ENCODE results near the gene DENND1B.
A peak's percentile ranks its signal among the peaks of the same experiment; 100 is the strongest.
"Not testable (repeated sequence)": the region's sequence is repeated elsewhere in the genome, so short reads cannot be mapped to it uniquely, and the experiment has no call there.

The DENND1B gene

GRCh38 chr1:197619008-197619640 lies 156.2 kb downstream of the DENND1B start:
- DNase-seq = no peak

- peak; percentile 44 for DNase-seq
These were observed 157.2 kb downstream of the DENND1B start for GRCh38 chr1:197618061-197618460.

- no peak for DNase-seq
These were observed 159.6 kb downstream of the DENND1B start for GRCh38 chr1:197615693-197616011.

DNA sequence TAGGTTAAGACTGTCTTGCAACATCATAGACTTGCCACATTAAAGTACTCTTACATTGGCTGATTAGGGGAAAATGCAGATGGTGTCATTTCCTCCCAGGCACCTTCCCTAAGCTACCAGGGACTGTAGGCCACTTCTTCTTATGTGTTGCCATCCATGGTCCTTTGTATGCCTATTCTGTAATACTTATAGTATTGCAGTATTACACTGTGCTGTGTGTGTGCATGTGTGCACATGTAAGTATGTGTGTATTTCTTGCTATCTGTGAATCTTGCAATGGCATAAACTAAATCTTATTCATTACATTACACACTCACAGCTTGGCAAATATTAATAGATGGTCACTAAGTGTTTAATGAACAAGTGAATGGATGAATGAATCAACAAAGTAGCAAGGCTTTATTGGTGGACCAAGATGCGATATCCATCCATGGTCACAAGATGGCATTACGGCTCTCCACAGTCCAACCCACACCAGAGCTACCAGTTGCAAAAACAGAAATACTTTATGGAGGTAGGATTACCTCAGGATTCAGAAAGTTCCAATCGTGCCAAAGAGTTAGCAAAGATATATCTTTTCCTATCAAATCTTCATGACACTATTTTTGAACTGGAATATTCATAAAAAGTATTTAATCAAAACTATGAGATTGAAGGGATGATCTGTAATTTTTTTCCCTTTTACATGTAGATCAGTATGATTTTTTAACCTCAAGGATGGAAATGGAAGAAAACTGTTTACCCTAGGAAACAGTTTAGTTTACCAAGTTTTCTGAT lies 160.2 kb downstream of the DENND1B start:
- DNase-seq = no peak

- DNase-seq = no peak
These were observed 169.0 kb downstream of the DENND1B start for GRCh38 chr1:197606168-197606845.

GRCh38 chr1:197604302-197604701 lies 171.0 kb downstream of the DENND1B start:
- no peak for DNase-seq

DNA sequence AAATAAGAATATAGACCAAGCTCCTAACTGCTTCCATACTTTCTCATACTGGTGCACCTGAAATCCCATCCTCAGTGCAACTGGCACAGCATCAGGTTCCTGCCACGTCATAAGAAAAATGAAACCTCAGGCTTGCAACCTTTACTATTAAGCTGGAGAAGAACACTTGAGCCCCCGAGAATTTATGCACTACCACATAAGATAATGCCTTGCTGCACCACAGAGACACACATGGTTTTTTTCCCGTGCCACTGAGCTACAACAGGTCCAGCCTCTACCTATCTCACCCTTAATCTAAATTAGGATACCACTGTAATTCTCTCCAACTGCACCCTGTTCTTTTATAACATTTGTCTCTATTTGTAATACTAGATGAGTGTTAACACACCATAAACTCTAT lies 174.5 kb downstream of the DENND1B start:
- no peak for DNase-seq

GRCh38 chr1:197599789-197600188 lies 175.5 kb downstream of the DENND1B start:
- no peak for DNase-seq

GRCh38 chr1:197598935-197599334 lies 176.3 kb downstream of the DENND1B start:
- DNase-seq = peak; percentile 67

GRCh38 chr1:197595304-197595904 lies 179.9 kb downstream of the DENND1B start:
- DNase-seq = no peak

GRCh38 chr1:197590687-197591086 lies 184.6 kb downstream of the DENND1B start:
- DNase-seq = no peak

DNA sequence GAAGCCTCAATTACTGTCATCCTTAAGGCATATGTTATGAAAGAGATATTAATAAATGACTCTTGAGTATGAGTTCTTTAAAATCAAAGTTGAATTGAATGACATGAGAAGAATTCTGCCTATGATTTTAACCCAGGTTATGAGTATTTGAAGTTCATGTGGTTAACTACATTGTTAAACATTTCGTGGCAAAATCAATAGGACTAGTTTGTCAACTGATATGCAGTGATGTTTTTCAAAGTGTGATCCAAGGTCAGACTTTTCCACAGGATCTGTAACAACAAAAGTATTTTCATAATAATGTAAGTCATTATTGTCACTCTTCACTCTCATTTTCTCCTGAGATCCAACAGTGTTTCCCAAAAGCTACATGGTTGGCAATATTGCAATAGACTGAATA lies 189.5 kb downstream of the DENND1B start:
- DNase-seq = no peak

- no peak for DNase-seq
These were observed 197.7 kb downstream of the DENND1B start for GRCh38 chr1:197577580-197577979.

DNA sequence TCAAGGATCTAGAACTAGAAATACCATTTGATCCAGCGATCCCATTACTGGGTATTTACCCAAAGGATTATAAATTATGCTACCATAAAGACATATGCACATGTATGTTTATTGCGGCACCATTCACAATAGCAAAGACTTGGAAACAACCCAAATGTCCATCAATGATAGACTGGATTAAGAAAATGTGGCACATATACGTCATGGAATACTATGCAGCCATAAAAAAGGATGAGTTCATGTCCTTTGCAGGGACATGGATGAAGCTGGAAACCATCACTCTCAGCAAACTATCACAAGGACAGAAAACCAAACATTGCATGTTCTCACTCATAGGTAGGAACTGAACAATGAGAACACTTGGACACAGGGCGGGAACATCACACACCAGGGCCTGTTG lies 199.7 kb downstream of the DENND1B start:
- not testable (repeated sequence) for DNase-seq

- DNase-seq = no peak
These were observed 203.1 kb downstream of the DENND1B start for GRCh38 chr1:197572169-197572568.

DNA sequence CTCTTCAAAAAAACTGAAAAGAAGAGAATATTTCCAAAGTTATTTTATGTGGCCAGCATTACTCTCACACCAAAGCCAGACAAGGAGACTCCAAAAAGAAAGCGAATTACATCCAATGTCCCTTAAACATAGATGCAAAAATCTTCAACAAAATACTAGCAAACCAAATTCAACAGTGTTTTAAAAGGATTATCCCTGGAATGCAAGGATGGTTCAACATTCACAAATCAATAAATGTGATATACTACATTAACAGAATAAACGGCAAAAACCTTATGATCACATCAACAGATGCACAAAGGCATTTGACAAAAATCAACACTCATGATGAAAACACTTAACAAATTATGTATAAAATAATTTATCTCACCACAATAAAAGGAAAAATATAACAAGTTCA lies 207.8 kb downstream of the DENND1B start:
- DNase-seq = no peak

GRCh38 chr1:197561041-197561440 lies 214.2 kb downstream of the DENND1B start:
- DNase-seq = no peak

DNA sequence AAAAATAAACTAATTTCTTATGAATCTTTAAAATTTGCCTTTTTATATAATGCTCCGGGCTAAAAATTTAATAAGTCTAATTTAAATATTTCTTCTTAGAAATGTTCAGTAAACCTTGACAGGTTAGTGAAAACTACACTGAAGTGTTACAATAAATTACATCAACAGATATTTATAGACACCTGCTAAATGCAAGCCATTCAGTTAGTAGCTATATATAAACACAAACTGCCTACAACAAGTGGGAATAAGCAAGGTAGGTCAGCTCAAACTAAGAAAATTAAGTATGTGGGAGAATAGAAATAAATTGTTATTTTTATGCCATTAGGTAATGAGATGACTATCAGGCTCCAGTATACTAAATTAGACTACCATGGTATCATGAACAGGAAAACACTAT lies 215.6 kb downstream of the DENND1B start:
- no peak for DNase-seq

DNA sequence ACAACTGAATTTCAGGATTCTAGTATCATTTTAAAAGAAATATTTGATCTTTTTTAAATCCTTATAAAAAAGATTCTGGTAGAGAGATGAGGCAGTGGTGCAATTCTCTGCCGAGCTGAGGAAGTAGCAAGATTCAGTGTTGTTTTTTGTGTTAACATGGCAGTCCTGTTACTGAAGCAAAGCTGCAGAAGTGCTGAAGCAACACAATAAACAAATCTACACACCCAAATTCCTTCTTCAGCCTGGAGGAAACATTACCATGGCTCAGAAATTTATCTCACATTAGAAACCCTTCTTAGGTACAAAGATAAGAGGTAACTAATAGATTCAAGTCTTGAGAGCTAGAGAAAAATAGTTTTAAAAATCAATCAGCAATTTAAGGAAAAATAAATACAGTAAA lies 216.0 kb downstream of the DENND1B start:
- no peak for DNase-seq

DNA sequence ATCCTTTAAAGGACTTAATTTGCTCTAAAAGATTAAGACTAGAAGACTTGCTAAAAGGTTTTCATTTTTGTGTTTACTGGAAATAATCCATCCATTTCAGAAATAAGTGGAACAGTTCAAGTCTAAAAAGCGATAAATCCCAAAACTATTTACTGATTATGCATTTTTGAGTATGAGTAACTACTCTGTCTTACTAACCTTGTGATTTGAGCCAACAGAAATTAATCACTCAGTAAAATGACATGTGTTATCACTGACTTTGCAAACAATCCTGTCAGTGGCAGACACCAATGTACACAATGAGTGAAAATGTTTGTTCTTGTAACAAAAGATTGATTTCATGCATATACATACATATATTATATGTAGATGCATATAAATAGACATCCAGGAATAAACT lies 218.0 kb downstream of the DENND1B start:
- no peak for DNase-seq

DNA sequence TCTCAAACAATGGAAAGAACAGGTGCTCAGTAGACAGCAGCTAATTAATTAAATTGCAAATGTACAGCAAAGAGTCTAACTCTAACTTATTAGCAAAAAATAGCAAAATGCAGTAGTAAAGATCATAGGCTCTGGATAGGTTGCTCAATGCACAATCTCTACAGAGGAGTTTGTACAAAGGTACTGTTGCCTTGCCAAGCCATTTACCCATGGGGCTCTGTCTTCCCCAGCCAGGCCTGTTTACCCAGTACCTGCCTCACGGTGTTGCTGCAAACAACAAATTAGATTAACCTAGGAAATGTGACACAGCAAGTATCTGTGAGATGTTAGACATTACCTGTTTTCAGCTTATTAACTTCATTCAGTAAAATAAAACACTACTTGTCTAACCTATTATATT lies 222.0 kb downstream of the DENND1B start:
- DNase-seq = no peak

GRCh38 chr1:197546989-197547388 lies 228.3 kb downstream of the DENND1B start:
- no peak for DNase-seq

GRCh38 chr1:197544553-197544952 lies 230.7 kb downstream of the DENND1B start:
- no peak for DNase-seq

- no peak for DNase-seq
These were observed 231.2 kb downstream of the DENND1B start for GRCh38 chr1:197544130-197544529.

Data from NCI-H1417 treated with DMSO at 0.1 percent for 48 hours (cell line).